HEK293 (cell line): ENCODE results near the gene LRBA.

Experiments
- CTCF ChIA-PET: fragments of 350-600 bp; formaldehyde crosslinking; extraction: SDS; loops from one replicate; lab custom pipeline; 2021; ENCODE audit warnings: antibody characterized with exemption; lab: Yijun Ruan, JAX
- POLR2A ChIA-PET: fragments of 300-600 bp; formaldehyde crosslinking; extraction: SDS; loops from one replicate; lab custom pipeline; 2020; ENCODE audit warnings: antibody characterized with exemption, inconsistent platforms; lab: Yijun Ruan, JAX
- H3K27ac ChIP-seq: fragments of 200-500 bp; sonication (Bioruptor generic); 2 replicates; pipeline ENCODE4 v1.5.1; 2014; ENCODE audit warnings: low read depth, low read length, control low read depth, inconsistent platforms; ENCODE audit errors: extremely low read depth
- H3K36me3 ChIP-seq, 2 experiments: fragments of 200-500 bp in 1 of 2; sonication (Bioruptor generic) in 1 of 2; 1 replicate in 1 of 2; 2 replicates in 1 of 2; pipeline ENCODE4 v1.5.1; 2014 to 2017; ENCODE audit warnings: inconsistent platforms in 2 of 2, low read length in 2 of 2; ENCODE audit not compliant: control insufficient read depth in 2 of 2, insufficient read depth in 1 of 2
- H3K4me1 ChIP-seq: fragments of 200-500 bp; sonication (Bioruptor generic); 2 replicates; pipeline ENCODE4 v1.5.1; 2014; ENCODE audit warnings: mild to moderate bottlenecking, low read length, inconsistent platforms; ENCODE audit not compliant: control insufficient read depth, insufficient read depth
- H3K4me3 ChIP-seq: 2 replicates; pipeline ENCODE4 v1.5.1; 2011; ENCODE audit warnings: low read depth, mild to moderate bottlenecking, control low read depth, low read length, moderate library complexity
- H3K9me3 ChIP-seq: fragments of 200-500 bp; sonication (Bioruptor generic); 2 replicates; pipeline ENCODE4 v1.5.1; 2014; ENCODE audit warnings: low read depth, low read length, inconsistent platforms; ENCODE audit not compliant: control insufficient read depth, insufficient read depth
- EGR2 ChIP-seq: fragments of 450-650 bp; formaldehyde crosslinking; IDR thresholded peaks from 2 replicates; pipeline ENCODE4 v1.5.1; 2016; ENCODE audit warnings: low read depth, missing biosample characterization, missing genetic modification characterization
- ELK4 ChIP-seq: IDR thresholded peaks from 2 replicates; pipeline ENCODE4 v1.6.1; 2011; ENCODE audit warnings: mild to moderate bottlenecking, low read depth, low read length, borderline replicate concordance
- IKZF3 ChIP-seq: fragments of 450-650 bp; IDR thresholded peaks from 2 replicates; pipeline ENCODE4 v1.5.0; 2018; ENCODE audit warnings: missing biosample characterization, mild to moderate bottlenecking, missing genetic modification characterization, moderate library complexity
- KLF1 ChIP-seq: fragments of 450-650 bp; formaldehyde crosslinking; IDR thresholded peaks from 2 replicates; pipeline ENCODE4 v1.5.1; 2016; ENCODE audit warnings: missing biosample characterization, missing genetic modification characterization
- OVOL3 ChIP-seq: fragments of 450-650 bp; formaldehyde crosslinking; IDR thresholded peaks from 2 replicates; pipeline ENCODE4 v1.5.1; 2016; ENCODE audit warnings: missing biosample characterization, missing genetic modification characterization
- PRDM1 ChIP-seq: fragments of 450-650 bp; formaldehyde crosslinking; IDR thresholded peaks from 2 replicates; pipeline ENCODE4; 2016; ENCODE audit warnings: missing biosample characterization, missing genetic modification characterization
- RBAK ChIP-seq: fragments of 450-650 bp; formaldehyde crosslinking; IDR thresholded peaks from 2 replicates; pipeline ENCODE4 v1.5.1; 2016; ENCODE audit warnings: missing biosample characterization, missing genetic modification characterization
- SCRT1 ChIP-seq: fragments of 450-650 bp; formaldehyde crosslinking; IDR thresholded peaks from 2 replicates; pipeline ENCODE4 v1.5.1; 2016; ENCODE audit warnings: missing biosample characterization, missing genetic modification characterization, borderline replicate concordance
- ZBTB26 ChIP-seq: fragments of 450-650 bp; formaldehyde crosslinking; optimal IDR thresholded peaks from 2 replicates; pipeline ENCODE3; 2016; ENCODE audit warnings: missing biosample characterization, mild to moderate bottlenecking, missing genetic modification characterization
- ZFP37 ChIP-seq: fragments of 450-650 bp; formaldehyde crosslinking; IDR thresholded peaks from 2 replicates; pipeline ENCODE4 v1.5.1; 2016; ENCODE audit warnings: missing biosample characterization, missing genetic modification characterization
- ZFP41 ChIP-seq: fragments of 450-650 bp; formaldehyde crosslinking; IDR thresholded peaks from 2 replicates; pipeline ENCODE4 v1.5.1; 2016; ENCODE audit warnings: missing biosample characterization, missing genetic modification characterization, borderline replicate concordance
- ZNF114 ChIP-seq: fragments of 450-650 bp; formaldehyde crosslinking; IDR thresholded peaks from 2 replicates; pipeline ENCODE4 v1.5.0; 2017; ENCODE audit warnings: missing biosample characterization, missing genetic modification characterization
- ZNF121 ChIP-seq: fragments of 450-650 bp; formaldehyde crosslinking; IDR thresholded peaks from 2 replicates; pipeline ENCODE4 v1.5.1; 2016; ENCODE audit warnings: missing biosample characterization, missing genetic modification characterization
- ZNF2 ChIP-seq: fragments of 450-650 bp; formaldehyde crosslinking; IDR thresholded peaks from 2 replicates; pipeline ENCODE4 v1.5.1; 2016; ENCODE audit warnings: missing biosample characterization, missing genetic modification characterization
- ZNF202 ChIP-seq: fragments of 450-650 bp; formaldehyde crosslinking; IDR thresholded peaks from 2 replicates; pipeline ENCODE4 v1.5.1; 2016; ENCODE audit warnings: missing biosample characterization, missing genetic modification characterization, borderline replicate concordance
- ZNF221 ChIP-seq: fragments of 450-650 bp; formaldehyde crosslinking; IDR thresholded peaks from 2 replicates; pipeline ENCODE4 v1.5.1; 2017; ENCODE audit warnings: missing biosample characterization, missing genetic modification characterization, borderline replicate concordance
- ZNF239 ChIP-seq: fragments of 450-650 bp; formaldehyde crosslinking; IDR thresholded peaks from 2 replicates; pipeline ENCODE4 v1.5.1; 2016; ENCODE audit warnings: missing biosample characterization, missing genetic modification characterization
- ZNF324 ChIP-seq: fragments of 450-650 bp; formaldehyde crosslinking; IDR thresholded peaks from 2 replicates; pipeline ENCODE4 v1.5.1; 2016; ENCODE audit warnings: missing biosample characterization, missing genetic modification characterization
- ZNF354C ChIP-seq: fragments of 450-650 bp; formaldehyde crosslinking; IDR thresholded peaks from 2 replicates; pipeline ENCODE4 v1.5.1; 2016; ENCODE audit warnings: missing biosample characterization, missing genetic modification characterization, low read depth, borderline replicate concordance
- ZNF366 ChIP-seq: fragments of 450-650 bp; formaldehyde crosslinking; conservative IDR thresholded peaks from 2 replicates; pipeline ENCODE4 v1.5.1; 2016; ENCODE audit warnings: missing biosample characterization, missing genetic modification characterization
- ZNF433 ChIP-seq: fragments of 450-650 bp; formaldehyde crosslinking; IDR thresholded peaks from 2 replicates; pipeline ENCODE4 v1.5.1; 2016; ENCODE audit warnings: missing biosample characterization, missing genetic modification characterization, low read depth
- ZNF488 ChIP-seq: fragments of 450-650 bp; formaldehyde crosslinking; IDR thresholded peaks from 2 replicates; pipeline ENCODE4 v1.5.1; 2016; ENCODE audit warnings: missing biosample characterization, missing genetic modification characterization
- ZNF529 ChIP-seq: fragments of 450-650 bp; formaldehyde crosslinking; IDR thresholded peaks from 2 replicates; pipeline ENCODE4 v1.5.1; 2017; ENCODE audit warnings: missing genetic modification characterization, missing biosample characterization; ENCODE audit not compliant: insufficient replicate concordance
- ZNF549 ChIP-seq: fragments of 450-650 bp; IDR thresholded peaks from 2 replicates; pipeline ENCODE4 v1.5.1; 2018; ENCODE audit warnings: missing biosample characterization, missing genetic modification characterization, mild to moderate bottlenecking, inconsistent platforms, moderate library complexity
- ZNF571 ChIP-seq: fragments of 450-650 bp; formaldehyde crosslinking; IDR thresholded peaks from 2 replicates; pipeline ENCODE4 v1.5.0; 2017; ENCODE audit warnings: missing biosample characterization, missing genetic modification characterization
- ZNF596 ChIP-seq: fragments of 450-650 bp; IDR thresholded peaks from 2 replicates; pipeline ENCODE4 v1.5.0; 2018; ENCODE audit warnings: missing biosample characterization, mild to moderate bottlenecking, missing genetic modification characterization, moderate library complexity
- ZNF654 ChIP-seq: fragments of 450-650 bp; formaldehyde crosslinking; IDR thresholded peaks from 2 replicates; pipeline ENCODE4 v1.5.1; 2016; ENCODE audit warnings: low read depth, missing biosample characterization, missing genetic modification characterization
- ZNF768 ChIP-seq: fragments of 450-650 bp; formaldehyde crosslinking; IDR thresholded peaks from 2 replicates; pipeline ENCODE4 v1.5.1; 2018; ENCODE audit warnings: missing biosample characterization, mild to moderate bottlenecking, missing genetic modification characterization
- ZNF776 ChIP-seq: fragments of 450-650 bp; formaldehyde crosslinking; IDR thresholded peaks from 2 replicates; pipeline ENCODE4 v1.5.0; 2017; ENCODE audit warnings: missing biosample characterization, missing genetic modification characterization, borderline replicate concordance
- ZXDB ChIP-seq: fragments of 450-650 bp; formaldehyde crosslinking; IDR thresholded peaks from 2 replicates; pipeline ENCODE4 v1.5.1; 2016; ENCODE audit warnings: missing biosample characterization, missing genetic modification characterization
- TF ChIP-seq, protein P1 (sequence below): fragments of 450-650 bp; formaldehyde crosslinking; IDR thresholded peaks from 2 replicates; pipeline ENCODE4 v1.5.1; 2016; ENCODE audit warnings: missing biosample characterization, missing genetic modification characterization

Gene LRBA

DNA sequence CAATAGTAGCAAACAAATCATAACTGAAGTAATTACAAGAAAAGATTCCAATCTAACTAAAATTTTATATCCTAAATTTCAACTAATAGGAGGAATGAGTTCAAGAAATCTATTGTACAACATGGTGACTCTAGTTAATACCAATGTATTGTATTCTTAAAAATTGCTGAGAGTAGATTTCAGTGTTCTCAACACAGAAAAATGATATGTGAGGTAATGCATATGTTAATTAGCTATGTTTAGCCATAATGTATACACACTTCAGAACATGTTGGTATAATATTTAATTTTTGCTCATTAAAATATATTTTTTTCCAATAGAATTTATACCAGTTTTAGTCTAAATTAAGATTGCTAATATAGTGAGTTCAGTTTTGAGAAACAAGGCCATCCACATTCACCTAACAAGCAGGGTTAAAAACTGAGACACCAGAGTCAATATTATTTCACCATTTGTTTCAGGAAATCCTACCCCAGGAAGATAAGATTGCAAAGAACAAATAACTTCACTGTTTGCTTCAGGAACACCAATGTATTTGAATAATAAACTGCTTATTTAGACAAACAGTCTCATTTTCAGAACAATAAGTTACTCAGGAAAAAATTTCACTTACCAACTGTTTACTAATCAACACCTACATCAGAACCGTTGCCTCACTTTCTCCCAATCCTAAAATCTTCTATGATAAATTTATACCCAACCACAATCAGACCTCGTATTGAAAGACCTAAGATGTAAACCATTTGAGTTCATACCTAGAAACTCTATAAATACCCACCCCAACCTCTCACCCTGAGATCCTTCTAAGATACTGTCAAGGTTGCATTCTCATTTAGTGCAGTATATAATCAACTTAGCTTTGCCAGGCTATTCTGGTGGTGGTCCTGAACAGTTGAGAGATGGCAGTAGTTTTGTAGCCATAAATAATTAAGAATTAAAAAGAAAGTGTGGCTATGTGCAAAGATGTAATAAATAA is 300.3 kb downstream of the LRBA start:
- Histone ChIP-seq H3K4me1 (peaks cover 4% of the 10 kb centered on the region), H3K27ac (no peak overlapping the region), H3K4me3 (no peak overlapping the region), H3K9me3 (no peaks in the 10 kb centered on the region), H3K36me3 (no peaks in the 10 kb centered on the region)
- TF ChIP-seq, protein P1, sequence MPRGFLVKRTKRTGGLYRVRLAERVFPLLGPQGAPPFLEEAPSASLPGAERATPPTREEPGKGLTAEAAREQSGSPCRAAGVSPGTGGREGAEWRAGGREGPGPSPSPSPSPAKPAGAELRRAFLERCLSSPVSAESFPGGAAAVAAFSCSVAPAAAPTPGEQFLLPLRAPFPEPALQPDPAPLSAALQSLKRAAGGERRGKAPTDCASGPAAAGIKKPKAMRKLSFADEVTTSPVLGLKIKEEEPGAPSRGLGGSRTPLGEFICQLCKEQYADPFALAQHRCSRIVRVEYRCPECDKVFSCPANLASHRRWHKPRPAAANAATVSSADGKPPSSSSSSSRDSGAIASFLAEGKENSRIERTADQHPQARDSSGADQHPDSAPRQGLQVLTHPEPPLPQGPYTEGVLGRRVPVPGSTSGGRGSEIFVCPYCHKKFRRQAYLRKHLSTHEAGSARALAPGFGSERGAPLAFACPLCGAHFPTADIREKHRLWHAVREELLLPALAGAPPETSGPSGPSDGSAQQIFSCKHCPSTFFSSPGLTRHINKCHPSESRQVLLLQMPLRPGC: no peak
- TF ChIP-seq ZNF221 (tag by site-specific recombination): no peak
- no peak for TF ChIP-seq ELK4
- no peak for TF ChIP-seq ZNF366
- no peak for TF ChIP-seq ZXDB
- TF ChIP-seq ZNF433 (tag by site-specific recombination): no peak
- TF ChIP-seq ZNF488 (tag by site-specific recombination): no peak
- no peak for TF ChIP-seq ZNF571 (tag by site-specific recombination)
- TF ChIP-seq OVOL3 (tag by site-specific recombination): no peak
- TF ChIP-seq RBAK (tag by site-specific recombination): no peak
- no peak for TF ChIP-seq ZBTB26 (tag by site-specific recombination)
- no peak for TF ChIP-seq ZNF114 (tag by site-specific recombination)
- no peak for TF ChIP-seq ZFP37
- TF ChIP-seq ZNF239 (tag by site-specific recombination): no peak
- TF ChIP-seq ZNF654 (tag by site-specific recombination): no peak
- TF ChIP-seq ZNF549 (tag by site-specific recombination): no peak
- no peak for TF ChIP-seq ZNF596 (tag by site-specific recombination)
- ChIA-PET POLR2A (no interaction called here), CTCF (no interaction called here)

- CTCF ChIA-PET: no interaction called here
- POLR2A ChIA-PET: no interaction called here
- no peak overlapping the region for H3K27ac ChIP-seq
- H3K4me1 ChIP-seq: peaks cover 4% of the 10 kb centered on the region
- no peaks in the 10 kb centered on the region for H3K36me3 ChIP-seq
- H3K4me3 ChIP-seq: no peak overlapping the region
- H3K9me3 ChIP-seq: no peaks in the 10 kb centered on the region
- TF ChIP-seq ZNF121 (tag by site-specific recombination) (no peak), ZNF202 (tag by site-specific recombination) (no peak), ZNF768 (tag by site-specific recombination) (no peak), ZNF776 (tag by site-specific recombination) (no peak), PRDM1 (tag by site-specific recombination) (no peak), SCRT1 (tag by site-specific recombination) (no peak), EGR2 (tag by site-specific recombination) (no peak), ZNF221 (tag by site-specific recombination) (no peak), ZNF2 (no peak), KLF1 (tag by site-specific recombination) (no peak), ZNF324 (tag by site-specific recombination) (no peak), ZFP41 (tag by site-specific recombination) (no peak), ZNF354C (tag by site-specific recombination) (no peak), ZNF529 (no peak), IKZF3 (tag by site-specific recombination) (no peak)
Observed at GRCh38 chr4:150713251-150713650, 301.8 kb downstream of the LRBA start.
